ENCODE data around the gene ZC3H12C.
"Not testable (repeated sequence)": the region's sequence is repeated elsewhere in the genome, so short reads cannot be mapped to it uniquely, and the experiment has no call there.

The ZC3H12C gene

GRCh38 chr11:110200241-110200640 lies 107.0 kb downstream of the ZC3H12C start:
- no peak overlapping the region for H3K27ac ChIP-seq (ENCODE audit: low read depth, low read length)

DNA sequence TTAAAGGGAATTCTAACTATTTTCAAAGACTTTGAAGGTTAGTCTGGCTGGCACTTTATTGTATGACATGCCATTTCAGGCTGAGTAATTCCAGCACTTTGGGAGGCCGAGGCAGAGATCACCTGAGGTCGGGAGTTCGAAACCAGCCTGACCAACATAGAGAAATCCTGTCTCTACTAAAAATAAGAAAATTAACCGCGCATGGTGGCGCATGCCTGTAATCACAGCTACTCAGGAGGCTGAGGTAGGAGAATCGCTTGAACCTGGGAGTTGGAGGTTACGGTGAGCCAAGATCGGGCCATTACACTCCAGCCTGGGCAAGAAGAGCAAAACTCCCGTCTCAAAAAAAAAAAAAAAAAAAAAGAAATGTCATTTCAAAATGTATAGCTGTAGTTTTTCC lies 107.6 kb downstream of the ZC3H12C start:
- Histone ChIP-seq H2BK120ac (ENCODE audit: low read depth, low read length) (no peak overlapping the region), H3K36me3 (ENCODE audit: control insufficient read depth, insufficient read depth, low read length) (no peaks in the 10 kb centered on the region), H3K79me1 (ENCODE audit: low read length) (no peaks in the 10 kb centered on the region), H3K56ac (ENCODE audit: low read length) (no peak overlapping the region), H2BK5ac (ENCODE audit: low read length) (no peak overlapping the region), H3K79me2 (ENCODE audit: control insufficient read depth, insufficient read depth, low read length) (no peaks in the 10 kb centered on the region), H3K27me3 (ENCODE audit: insufficient read depth, low read length, poor library complexity) (no peaks in the 10 kb centered on the region), H3K18ac (ENCODE audit: low read length) (no peak overlapping the region), H3K9ac (ENCODE audit: low read length) (no peak overlapping the region), H4K5ac (ENCODE audit: low read length) (no peak overlapping the region), H2BK15ac (replicated peaks; ENCODE audit: low read depth) (no peak overlapping the region), H3K23ac (ENCODE audit: low read length) (no peak overlapping the region), H3K4me1 (ENCODE audit: control insufficient read depth, low read depth, low read length) (no peaks in the 10 kb centered on the region), H3K27ac (ENCODE audit: low read depth, low read length) (no peak overlapping the region), H3K4me3 (ENCODE audit: low read length) (no peak overlapping the region), H2AK5ac (ENCODE audit: low read length) (no peak overlapping the region), H4K8ac (ENCODE audit: low read depth, low read length) (no peak overlapping the region), H3K4me2 (ENCODE audit: low read length) (no peak overlapping the region), H3K4ac (ENCODE audit: low read depth, low read length) (no peak overlapping the region)
- no peak for DNase-seq
- no CpG with 5 or more reads among the region's 10 CpGs for WGBS (ENCODE audit: extremely low coverage, insufficient coverage, low lambda C conversion rate)

More at GRCh38 chr11:110200241-110200640, 107.0 kb downstream of the ZC3H12C start:
- Histone ChIP-seq H2BK120ac (ENCODE audit: low read depth, low read length) (no peak overlapping the region), H3K4me1 (ENCODE audit: control insufficient read depth, low read depth, low read length) (no peaks in the 10 kb centered on the region), H3K23ac (ENCODE audit: low read length) (no peak overlapping the region), H3K4ac (ENCODE audit: low read depth, low read length) (no peak overlapping the region), H3K9ac (ENCODE audit: low read length) (no peak overlapping the region), H4K8ac (ENCODE audit: low read depth, low read length) (no peak overlapping the region), H2BK15ac (replicated peaks; ENCODE audit: low read depth) (no peak overlapping the region), H3K27me3 (ENCODE audit: insufficient read depth, low read length, poor library complexity) (no peaks in the 10 kb centered on the region), H2BK5ac (ENCODE audit: low read length) (no peak overlapping the region), H4K5ac (ENCODE audit: low read length) (no peak overlapping the region), H2AK5ac (ENCODE audit: low read length) (no peak overlapping the region), H3K18ac (ENCODE audit: low read length) (no peak overlapping the region), H3K4me3 (ENCODE audit: low read length) (no peak overlapping the region), H3K4me2 (ENCODE audit: low read length) (no peak overlapping the region), H3K36me3 (ENCODE audit: control insufficient read depth, insufficient read depth, low read length) (no peaks in the 10 kb centered on the region), H3K56ac (ENCODE audit: low read length) (no peak overlapping the region), H3K79me1 (ENCODE audit: low read length) (no peaks in the 10 kb centered on the region), H3K79me2 (ENCODE audit: control insufficient read depth, insufficient read depth, low read length) (no peaks in the 10 kb centered on the region)
- WGBS (ENCODE audit: extremely low coverage, insufficient coverage, low lambda C conversion rate), result no CpG with 5 or more reads among the region's 6 CpGs
- DNase-seq, result no peak

DNA sequence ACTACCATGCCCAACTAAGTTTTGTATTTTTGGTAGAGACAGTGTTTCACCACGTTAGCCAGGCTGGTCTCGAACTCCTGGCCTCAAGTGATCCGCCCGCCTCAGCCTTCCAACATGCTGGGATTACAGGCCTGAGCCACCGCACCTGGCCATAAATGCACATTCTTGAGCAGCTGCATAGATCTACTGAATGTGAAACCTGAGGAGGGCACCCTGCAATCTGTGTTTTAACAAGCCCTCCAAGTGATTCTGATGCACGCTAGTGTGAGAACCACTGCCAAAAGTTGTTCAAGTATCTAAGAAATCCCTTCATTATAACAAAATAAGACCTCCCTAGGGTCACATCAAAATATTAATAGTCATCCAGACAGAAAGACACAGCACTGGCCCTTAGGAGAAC lies 113.9 kb downstream of the ZC3H12C start:
- H3K56ac ChIP-seq (ENCODE audit: low read length), result no peak overlapping the region
- H4K8ac ChIP-seq (ENCODE audit: low read depth, low read length), result no peak overlapping the region
- no peak for DNase-seq
- H2BK5ac ChIP-seq (ENCODE audit: low read length), result no peak overlapping the region
- no peaks in the 10 kb centered on the region for H3K79me1 ChIP-seq (ENCODE audit: low read length)
- H3K23ac ChIP-seq (ENCODE audit: low read length), result no peak overlapping the region
- H3K79me2 ChIP-seq (ENCODE audit: control insufficient read depth, insufficient read depth, low read length), result no peaks in the 10 kb centered on the region
- no peak overlapping the region for H2BK120ac ChIP-seq (ENCODE audit: low read depth, low read length)
- H2AK5ac ChIP-seq (ENCODE audit: low read length), result no peak overlapping the region
- no peak overlapping the region for H2BK15ac ChIP-seq (replicated peaks; ENCODE audit: low read depth)
- no peak overlapping the region for H4K5ac ChIP-seq (ENCODE audit: low read length)
- no peak overlapping the region for H3K18ac ChIP-seq (ENCODE audit: low read length)
- H3K4me2 ChIP-seq (ENCODE audit: low read length), result no peak overlapping the region
- H3K4ac ChIP-seq (ENCODE audit: low read depth, low read length), result no peak overlapping the region
- WGBS (ENCODE audit: extremely low coverage, insufficient coverage, low lambda C conversion rate), result no CpG with 5 or more reads among the region's 6 CpGs
- no peaks in the 10 kb centered on the region for H3K27me3 ChIP-seq (ENCODE audit: insufficient read depth, low read length, poor library complexity)
- no peak overlapping the region for H3K27ac ChIP-seq (ENCODE audit: low read depth, low read length)
- H3K4me1 ChIP-seq (ENCODE audit: control insufficient read depth, low read depth, low read length), result no peaks in the 10 kb centered on the region
- no peak overlapping the region for H3K4me3 ChIP-seq (ENCODE audit: low read length)
- no peaks in the 10 kb centered on the region for H3K36me3 ChIP-seq (ENCODE audit: control insufficient read depth, insufficient read depth, low read length)
- no peak overlapping the region for H3K9ac ChIP-seq (ENCODE audit: low read length)

DNA sequence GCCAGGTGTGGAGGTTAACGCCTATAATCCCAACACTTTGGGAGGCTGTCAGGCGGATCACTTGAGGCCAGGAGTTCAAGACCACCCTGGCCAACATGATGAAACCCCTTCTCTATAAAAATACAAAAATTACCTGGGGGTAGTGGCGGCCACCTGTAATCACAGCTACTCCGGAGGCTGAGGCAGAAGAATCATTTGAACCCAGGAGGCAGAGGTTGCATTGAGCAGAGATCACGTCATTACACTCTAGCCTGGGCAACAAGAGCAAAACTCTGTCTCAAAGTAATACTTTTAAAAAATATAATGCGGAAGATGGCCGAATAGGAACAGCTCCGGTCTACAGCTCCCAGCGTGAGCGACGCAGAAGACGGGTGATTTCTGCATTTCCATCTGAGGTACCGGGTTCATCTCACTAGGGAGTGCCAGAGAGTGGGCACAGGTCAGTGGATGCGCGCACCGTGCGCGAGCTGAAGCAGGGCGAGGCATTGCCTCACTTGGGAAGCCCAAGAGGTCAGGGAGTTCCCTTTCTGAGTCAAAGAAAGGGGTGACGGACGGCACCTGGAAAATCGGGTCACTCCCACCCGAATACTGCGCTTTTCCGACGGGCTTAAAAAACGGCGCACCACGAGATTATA lies 115.6 kb downstream of the ZC3H12C start:
- not testable (repeated sequence) for H3K4me1 ChIP-seq (ENCODE audit: control insufficient read depth, low read depth, low read length); H4K5ac ChIP-seq (ENCODE audit: low read length); H2BK120ac ChIP-seq (ENCODE audit: low read depth, low read length); H3K36me3 ChIP-seq (ENCODE audit: control insufficient read depth, insufficient read depth, low read length); H3K23ac ChIP-seq (ENCODE audit: low read length); H2AK5ac ChIP-seq (ENCODE audit: low read length); H3K4ac ChIP-seq (ENCODE audit: low read depth, low read length); H3K27ac ChIP-seq (ENCODE audit: low read depth, low read length); H2BK5ac ChIP-seq (ENCODE audit: low read length); H3K4me3 ChIP-seq (ENCODE audit: low read length); H3K27me3 ChIP-seq (ENCODE audit: insufficient read depth, low read length, poor library complexity); H3K4me2 ChIP-seq (ENCODE audit: low read length); H3K79me1 ChIP-seq (ENCODE audit: low read length); H3K79me2 ChIP-seq (ENCODE audit: control insufficient read depth, insufficient read depth, low read length)
- WGBS (ENCODE audit: extremely low coverage, insufficient coverage, low lambda C conversion rate), result no CpG with 5 or more reads among the region's 29 CpGs
- Histone ChIP-seq H3K9ac (ENCODE audit: low read length) (peak overlapping the region; percentile 38), H3K56ac (ENCODE audit: low read length) (peak overlapping the region; percentile 70), H3K18ac (ENCODE audit: low read length) (peak overlapping the region; percentile 51), H2BK15ac (replicated peaks; ENCODE audit: low read depth) (peak overlapping the region; percentile 78), H4K8ac (ENCODE audit: low read depth, low read length) (peak overlapping the region; percentile 39)
- peak; percentile 53 for DNase-seq

- not testable (repeated sequence) for H2BK5ac ChIP-seq (ENCODE audit: low read length); H3K23ac ChIP-seq (ENCODE audit: low read length); H3K4me2 ChIP-seq (ENCODE audit: low read length); H3K27me3 ChIP-seq (ENCODE audit: insufficient read depth, low read length, poor library complexity); H3K36me3 ChIP-seq (ENCODE audit: control insufficient read depth, insufficient read depth, low read length); H3K56ac ChIP-seq (ENCODE audit: low read length); H2BK120ac ChIP-seq (ENCODE audit: low read depth, low read length); H3K18ac ChIP-seq (ENCODE audit: low read length); H3K27ac ChIP-seq (ENCODE audit: low read depth, low read length); H3K4ac ChIP-seq (ENCODE audit: low read depth, low read length); H3K4me3 ChIP-seq (ENCODE audit: low read length); H4K8ac ChIP-seq (ENCODE audit: low read depth, low read length); H3K79me2 ChIP-seq (ENCODE audit: control insufficient read depth, insufficient read depth, low read length); H3K79me1 ChIP-seq (ENCODE audit: low read length); H2BK15ac ChIP-seq (replicated peaks; ENCODE audit: low read depth); H2AK5ac ChIP-seq (ENCODE audit: low read length); H4K5ac ChIP-seq (ENCODE audit: low read length); H3K9ac ChIP-seq (ENCODE audit: low read length); DNase-seq; H3K4me1 ChIP-seq (ENCODE audit: control insufficient read depth, low read depth, low read length)
- no CpG with 5 or more reads among the region's 14 CpGs for WGBS (ENCODE audit: extremely low coverage, insufficient coverage, low lambda C conversion rate)
These were observed 116.1 kb downstream of the ZC3H12C start for GRCh38 chr11:110209313-110209694.

- no peaks in the 10 kb centered on the region for H3K79me2 ChIP-seq (ENCODE audit: control insufficient read depth, insufficient read depth, low read length)
- H3K79me1 ChIP-seq (ENCODE audit: low read length), result no peaks in the 10 kb centered on the region
- H4K8ac ChIP-seq (ENCODE audit: low read depth, low read length), result no peak overlapping the region
- no peak overlapping the region for H4K5ac ChIP-seq (ENCODE audit: low read length)
- no peak overlapping the region for H3K4me3 ChIP-seq (ENCODE audit: low read length)
- H3K56ac ChIP-seq (ENCODE audit: low read length), result no peak overlapping the region
- H3K9ac ChIP-seq (ENCODE audit: low read length), result no peak overlapping the region
- no peak overlapping the region for H3K4me2 ChIP-seq (ENCODE audit: low read length)
- no peak overlapping the region for H3K4ac ChIP-seq (ENCODE audit: low read depth, low read length)
- H3K4me1 ChIP-seq (ENCODE audit: control insufficient read depth, low read depth, low read length), result no peaks in the 10 kb centered on the region
- no peaks in the 10 kb centered on the region for H3K36me3 ChIP-seq (ENCODE audit: control insufficient read depth, insufficient read depth, low read length)
- no peak overlapping the region for H2BK15ac ChIP-seq (replicated peaks; ENCODE audit: low read depth)
- H3K23ac ChIP-seq (ENCODE audit: low read length), result no peak overlapping the region
- no peak overlapping the region for H3K27ac ChIP-seq (ENCODE audit: low read depth, low read length)
- H2BK5ac ChIP-seq (ENCODE audit: low read length), result no peak overlapping the region
- H2AK5ac ChIP-seq (ENCODE audit: low read length), result no peak overlapping the region
- no peak overlapping the region for H2BK120ac ChIP-seq (ENCODE audit: low read depth, low read length)
- H3K27me3 ChIP-seq (ENCODE audit: insufficient read depth, low read length, poor library complexity), result no peaks in the 10 kb centered on the region
- WGBS (ENCODE audit: extremely low coverage, insufficient coverage, low lambda C conversion rate), result no CpG with 5 or more reads among the region's 12 CpGs
- DNase-seq, result no peak
- no peak overlapping the region for H3K18ac ChIP-seq (ENCODE audit: low read length)
These were observed 124.2 kb downstream of the ZC3H12C start for GRCh38 chr11:110217223-110217877.
